Activated CD4-positive, CD25-positive, alpha-beta regulatory T cell (primary cell): ENCODE measurements around the gene ZNF775.

Experiments used
- DNase-seq, 4 experiments: peaks; one replicate each; lab custom pipeline; 2025; lab: John Stamatoyannopoulos, UW

Gene ZNF775

GRCh38 chr7:150401424-150401790 is 22.3 kb downstream of the ZNF775 start:
- no peak for DNase-seq

- no peak for DNase-seq
Observed at GRCh38 chr7:150401861-150402631, 22.9 kb downstream of the ZNF775 start.

- DNase-seq = no peak
Observed at GRCh38 chr7:150402671-150403321, 23.7 kb downstream of the ZNF775 start.

GRCh38 chr7:150403376-150404171 is 24.4 kb downstream of the ZNF775 start:
- no peak for DNase-seq

- no peak for DNase-seq
Observed at GRCh38 chr7:150404172-150404804, 25.2 kb downstream of the ZNF775 start.

GRCh38 chr7:150404805-150405583 is 25.9 kb downstream of the ZNF775 start:
- DNase-seq = peak; percentile 51 to 72 (median 54)

- peak in 2 of 4 experiments; percentile 18 to 25 for DNase-seq
Observed at GRCh38 chr7:150405584-150406311, 26.6 kb downstream of the ZNF775 start.

GRCh38 chr7:150406312-150406566 is 27.1 kb downstream of the ZNF775 start:
- no peak for DNase-seq

GRCh38 chr7:150406567-150407421 is 27.7 kb downstream of the ZNF775 start:
- DNase-seq = no peak

- no peak for DNase-seq
Observed at GRCh38 chr7:150407588-150408392, 28.7 kb downstream of the ZNF775 start.

GRCh38 chr7:150408393-150409299 is 29.5 kb downstream of the ZNF775 start:
- no peak for DNase-seq

- DNase-seq = no peak
Observed at GRCh38 chr7:150409300-150410030, 30.3 kb downstream of the ZNF775 start.

- DNase-seq = no peak
Observed at GRCh38 chr7:150410131-150410530, 31.0 kb downstream of the ZNF775 start.

- no peak for DNase-seq
Observed at GRCh38 chr7:150410680-150411346, 31.7 kb downstream of the ZNF775 start.

GRCh38 chr7:150411606-150412005 is 32.5 kb downstream of the ZNF775 start:
- DNase-seq = no peak

- no peak for DNase-seq
Observed at GRCh38 chr7:150412016-150412415, 32.9 kb downstream of the ZNF775 start.
